ENCODE data around the gene UBTF.

UBTF gene

GRCh38 chr17:44200478-44201155 lies 18.9 kb downstream of the UBTF start:
- DNase-seq (ENCODE audit: insufficient read length) (no peak), FAIRE-seq (no peak)
- TF ChIP-seq POLR2A (IDR thresholded peaks at IDR 0.05; ENCODE audit: low read depth, low read length): peak; percentile 80
- TF ChIP-seq TAF1 (IDR thresholded peaks at IDR 0.05; ENCODE audit: borderline replicate concordance, low read depth, low read length): no peak
- TF ChIP-seq POLR2AphosphoS5 (IDR thresholded peaks at IDR 0.05; ENCODE audit: low read depth, low read length): peak; percentile 67; the same call in 1 of the 2 replicates

- DNase-seq (ENCODE audit: insufficient read length) (peak; percentile 99), FAIRE-seq (peak; percentile 98)
- 0 out of 2 replicates have a peak, but pooled peaks have one; percentile 14 for TF ChIP-seq TAF1 (IDR thresholded peaks at IDR 0.05; ENCODE audit: borderline replicate concordance, low read depth, low read length)
- TF ChIP-seq POLR2AphosphoS5 (IDR thresholded peaks at IDR 0.05; ENCODE audit: low read depth, low read length): no peak
Measured at GRCh38 chr17:44199553-44200477, 19.7 kb downstream of the UBTF start, which contains the start of gene ATXN7L3. ATXN7L3 (minus strand) TSS chr17:44199884; CDS start chr17:44198070, 1,814 bp downstream.

- FAIRE-seq (no peak), DNase-seq (ENCODE audit: insufficient read length) (peak; percentile 87)
- TF ChIP-seq POLR2A (IDR thresholded peaks at IDR 0.05; ENCODE audit: low read depth, low read length): no peak
- TF ChIP-seq TAF1 (IDR thresholded peaks at IDR 0.05; ENCODE audit: borderline replicate concordance, low read depth, low read length): no peak
- no peak for TF ChIP-seq POLR2AphosphoS5 (IDR thresholded peaks at IDR 0.05; ENCODE audit: low read depth, low read length)
Measured at GRCh38 chr17:44198721-44199552, 20.5 kb downstream of the UBTF start.

- peak; percentile 40; the same call in 1 of the 2 replicates for TF ChIP-seq POLR2AphosphoS5 (IDR thresholded peaks at IDR 0.05; ENCODE audit: low read depth, low read length)
- peak; percentile 49; the same call in 1 of the 2 replicates for TF ChIP-seq POLR2A (IDR thresholded peaks at IDR 0.05; ENCODE audit: low read depth, low read length)
- TF ChIP-seq TAF1 (IDR thresholded peaks at IDR 0.05; ENCODE audit: borderline replicate concordance, low read depth, low read length): no peak
- DNase-seq (ENCODE audit: insufficient read length): peak; percentile 71
- no peak for FAIRE-seq
Measured at GRCh38 chr17:44197980-44198720, 21.3 kb downstream of the UBTF start.

GRCh38 chr17:44197107-44197506 lies 22.4 kb downstream of the UBTF start:
- TF ChIP-seq TAF1 (IDR thresholded peaks at IDR 0.05; ENCODE audit: borderline replicate concordance, low read depth, low read length): no peak
- TF ChIP-seq POLR2A (IDR thresholded peaks at IDR 0.05; ENCODE audit: low read depth, low read length): no peak
- no peak for TF ChIP-seq POLR2AphosphoS5 (IDR thresholded peaks at IDR 0.05; ENCODE audit: low read depth, low read length)
- FAIRE-seq (no peak), DNase-seq (ENCODE audit: insufficient read length) (no peak)

GRCh38 chr17:44193326-44194084 lies 26.0 kb downstream of the UBTF start:
- TF ChIP-seq POLR2AphosphoS5 (IDR thresholded peaks at IDR 0.05; ENCODE audit: low read depth, low read length) (no peak), POLR2A (IDR thresholded peaks at IDR 0.05; ENCODE audit: low read depth, low read length) (no peak), TAF1 (IDR thresholded peaks at IDR 0.05; ENCODE audit: borderline replicate concordance, low read depth, low read length) (no peak)
- no peak for FAIRE-seq
- no peak for DNase-seq (ENCODE audit: insufficient read length)

- no peak for FAIRE-seq
Measured at GRCh38 chr17:44192750-44193149, 26.7 kb downstream of the UBTF start.

GRCh38 chr17:44191941-44192496 lies 27.5 kb downstream of the UBTF start:
- TF ChIP-seq POLR2A (IDR thresholded peaks at IDR 0.05; ENCODE audit: low read depth, low read length) (no peak), POLR2AphosphoS5 (IDR thresholded peaks at IDR 0.05; ENCODE audit: low read depth, low read length) (no peak; the same call in none of the 2 replicates), TAF1 (IDR thresholded peaks at IDR 0.05; ENCODE audit: borderline replicate concordance, low read depth, low read length) (no peak)
- FAIRE-seq (no peak), DNase-seq (ENCODE audit: insufficient read length) (no peak)

More at GRCh38 chr17:44192750-44193149, 26.7 kb downstream of the UBTF start:
- peak; percentile 19; the same call in 1 of the 2 replicates for TF ChIP-seq POLR2A (IDR thresholded peaks at IDR 0.05; ENCODE audit: low read depth, low read length)
- no peak for TF ChIP-seq TAF1 (IDR thresholded peaks at IDR 0.05; ENCODE audit: borderline replicate concordance, low read depth, low read length)
- no peak for TF ChIP-seq POLR2AphosphoS5 (IDR thresholded peaks at IDR 0.05; ENCODE audit: low read depth, low read length)
- no peak for DNase-seq (ENCODE audit: insufficient read length)

GRCh38 chr17:44191369-44191768 lies 28.1 kb downstream of the UBTF start:
- no peak for DNase-seq (ENCODE audit: insufficient read length)
- no peak for FAIRE-seq
- no peak for TF ChIP-seq POLR2A (IDR thresholded peaks at IDR 0.05; ENCODE audit: low read depth, low read length)
- TF ChIP-seq POLR2AphosphoS5 (IDR thresholded peaks at IDR 0.05; ENCODE audit: low read depth, low read length): no peak; the same call in 1 of the 2 replicates
- TF ChIP-seq TAF1 (IDR thresholded peaks at IDR 0.05; ENCODE audit: borderline replicate concordance, low read depth, low read length): no peak
